Subcutaneous adipose tissue (tissue), 4 donors: Measurements from ENCODE around the gene INTS11. TPM values are rescaled to one million over a fixed set of nuclear protein-coding genes. Genes with fewer than 3 reads are reported as not detected.

Experiments
- total RNA-seq, 4 donors: library from RNA; depleted of rRNA; stranded (reverse); fragments of >200 nt; gene quantifications; one replicate each; pipeline ENCODE4 v1.1.0, GENCODE V29; 2016
- TF ChIP-seq, protein P1 (sequence below): fragments of 450-650 bp; IDR thresholded peaks from one replicate; pipeline ENCODE4 v1.5.1; 2016; ENCODE audit warnings: low read depth, mild to moderate bottlenecking, control low read depth, antibody characterized with exemption, moderate library complexity

INTS11 gene
- total RNA-seq, 4 donors from 2014 or later, result 50.5 to 122 (median 60.6) TPM

DNA sequence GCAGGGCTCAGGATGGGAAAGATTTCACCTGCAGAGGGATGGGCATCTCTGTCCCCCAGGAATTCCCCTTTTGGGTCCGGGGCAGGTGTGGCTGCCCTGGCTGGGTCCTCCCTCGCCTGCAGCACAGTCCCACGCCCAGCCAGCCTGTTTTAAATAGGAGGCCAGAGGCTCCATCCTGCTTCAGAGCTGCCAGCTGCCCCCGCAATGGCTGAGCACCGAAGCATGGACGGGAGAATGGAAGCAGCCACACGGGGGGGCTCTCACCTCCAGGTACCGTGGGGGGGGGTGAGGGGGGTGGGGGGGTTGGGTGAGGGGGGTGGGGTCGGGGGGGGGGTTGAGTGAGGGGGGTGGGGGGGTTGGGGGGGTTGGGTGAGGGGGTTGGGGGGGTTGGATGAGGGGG lies 40.6 kb downstream of the INTS11 start:
- TF ChIP-seq, protein P1, sequence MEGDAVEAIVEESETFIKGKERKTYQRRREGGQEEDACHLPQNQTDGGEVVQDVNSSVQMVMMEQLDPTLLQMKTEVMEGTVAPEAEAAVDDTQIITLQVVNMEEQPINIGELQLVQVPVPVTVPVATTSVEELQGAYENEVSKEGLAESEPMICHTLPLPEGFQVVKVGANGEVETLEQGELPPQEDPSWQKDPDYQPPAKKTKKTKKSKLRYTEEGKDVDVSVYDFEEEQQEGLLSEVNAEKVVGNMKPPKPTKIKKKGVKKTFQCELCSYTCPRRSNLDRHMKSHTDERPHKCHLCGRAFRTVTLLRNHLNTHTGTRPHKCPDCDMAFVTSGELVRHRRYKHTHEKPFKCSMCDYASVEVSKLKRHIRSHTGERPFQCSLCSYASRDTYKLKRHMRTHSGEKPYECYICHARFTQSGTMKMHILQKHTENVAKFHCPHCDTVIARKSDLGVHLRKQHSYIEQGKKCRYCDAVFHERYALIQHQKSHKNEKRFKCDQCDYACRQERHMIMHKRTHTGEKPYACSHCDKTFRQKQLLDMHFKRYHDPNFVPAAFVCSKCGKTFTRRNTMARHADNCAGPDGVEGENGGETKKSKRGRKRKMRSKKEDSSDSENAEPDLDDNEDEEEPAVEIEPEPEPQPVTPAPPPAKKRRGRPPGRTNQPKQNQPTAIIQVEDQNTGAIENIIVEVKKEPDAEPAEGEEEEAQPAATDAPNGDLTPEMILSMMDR, result no peak

DNA sequence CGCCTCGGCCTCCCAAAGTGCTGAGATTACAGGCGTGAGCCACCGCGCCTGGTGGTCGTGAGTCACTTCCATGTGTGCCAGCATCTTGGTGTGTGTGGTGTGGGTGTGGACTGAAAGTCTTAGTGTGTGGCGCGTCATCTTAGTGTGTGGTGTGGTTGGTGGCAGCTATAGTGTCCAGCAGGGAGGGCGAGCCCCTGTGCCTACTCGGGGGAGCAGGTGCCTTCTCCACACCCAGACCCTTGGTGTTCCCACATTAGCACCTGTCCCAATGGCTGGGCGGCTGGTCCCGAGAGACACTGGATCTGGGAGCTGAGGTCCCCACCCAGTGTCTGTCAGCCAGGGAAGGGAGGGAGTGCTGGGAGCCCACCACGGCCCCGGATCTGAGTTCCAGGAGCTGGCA lies 41.5 kb downstream of the INTS11 start:
- TF ChIP-seq, protein P1, result no peak

DNA sequence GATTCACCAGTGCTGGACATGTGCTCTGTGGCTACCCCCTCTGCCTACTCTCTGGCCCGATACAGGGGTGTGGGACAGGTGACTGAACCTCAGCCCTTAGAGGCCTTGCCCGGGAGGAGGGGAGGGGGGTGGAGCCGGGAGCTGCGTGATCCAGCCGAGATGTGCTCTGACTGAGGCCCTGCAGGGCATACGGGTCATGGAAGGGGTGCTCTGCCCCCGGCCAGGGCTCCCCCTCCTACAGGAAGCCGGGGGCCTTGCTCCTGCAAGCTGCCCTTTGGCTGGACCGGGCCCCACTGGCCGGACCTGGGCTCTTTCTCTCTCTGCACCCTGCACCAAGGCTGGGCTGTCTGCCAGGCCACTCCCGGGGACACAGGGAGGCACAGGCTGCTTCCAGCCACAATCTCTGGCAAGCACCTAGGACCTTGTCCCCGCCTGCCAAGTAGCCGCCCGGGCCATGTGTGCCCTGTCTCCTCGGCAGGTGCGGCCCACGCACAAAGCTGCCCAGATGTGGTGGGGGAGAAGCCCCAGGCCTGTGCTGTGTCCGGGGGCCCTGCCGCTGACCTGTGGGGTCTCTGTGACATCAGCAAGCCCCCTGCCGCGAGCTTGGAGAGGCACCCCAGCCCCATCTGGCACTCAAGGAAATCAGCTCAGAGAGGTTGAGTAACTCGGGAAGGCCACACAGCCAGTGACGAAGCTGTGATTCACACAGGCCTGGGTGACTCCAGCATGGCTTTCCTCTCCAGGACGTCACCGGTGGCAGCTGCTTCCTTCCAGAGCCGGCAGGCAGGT lies 42.7 kb downstream of the INTS11 start:
- TF ChIP-seq, protein P1, result no peak

DNA sequence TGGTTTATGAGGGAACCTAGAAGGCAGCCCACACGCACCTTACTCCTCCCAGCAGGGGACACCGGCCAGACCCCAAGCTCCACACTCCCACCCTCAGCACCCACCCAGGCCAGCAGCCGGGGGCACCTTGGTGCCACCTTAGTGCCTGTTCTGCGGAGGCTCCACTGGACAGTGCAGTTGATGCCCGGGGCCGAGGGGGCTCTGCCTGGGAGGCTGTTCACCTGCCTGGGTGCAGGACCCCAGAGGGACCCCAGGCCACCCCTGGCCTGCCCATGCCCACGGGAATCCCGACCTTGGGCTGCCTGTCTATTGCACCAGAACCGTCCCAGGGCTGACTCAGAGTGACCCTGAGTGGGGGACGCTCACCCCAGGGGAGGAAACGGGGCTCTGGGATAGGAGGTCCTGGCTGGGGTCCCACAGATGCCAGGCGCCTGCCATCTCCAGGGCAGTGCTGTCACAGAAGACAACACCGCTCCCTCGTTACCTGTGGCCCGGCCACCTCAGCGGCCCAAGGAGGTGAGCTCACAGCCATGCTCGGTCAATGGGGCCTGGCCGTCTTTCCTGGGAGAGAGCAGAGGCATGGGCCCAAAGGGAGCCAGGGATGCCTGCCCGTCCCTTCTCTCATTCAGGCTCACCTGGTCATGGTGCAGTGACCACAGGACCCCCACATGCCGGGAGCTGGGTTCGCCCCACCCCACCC lies 43.5 kb downstream of the INTS11 start:
- TF ChIP-seq, protein P1, result no peak

DNA sequence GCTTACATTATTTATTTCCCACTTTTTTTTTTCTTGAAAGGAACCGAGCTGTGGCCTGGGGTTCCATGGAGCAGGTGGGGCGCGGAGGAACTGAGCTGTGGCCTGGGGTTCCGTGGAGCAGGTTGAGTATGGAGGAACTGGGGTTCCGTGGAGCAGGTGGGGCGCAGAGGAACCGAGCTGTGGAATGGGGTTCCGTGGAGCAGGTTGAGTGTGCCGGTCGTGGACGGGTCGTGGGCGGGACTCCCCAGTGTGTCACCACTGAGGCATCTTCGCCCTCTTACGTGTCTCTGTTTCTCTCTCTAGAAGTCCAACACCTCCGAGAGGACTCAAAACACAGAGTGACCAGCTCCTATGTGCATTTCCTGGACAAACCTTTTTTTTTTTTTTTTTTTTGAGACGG lies 45.4 kb downstream of the INTS11 start:
- TF ChIP-seq, protein P1, result no peak

DNA sequence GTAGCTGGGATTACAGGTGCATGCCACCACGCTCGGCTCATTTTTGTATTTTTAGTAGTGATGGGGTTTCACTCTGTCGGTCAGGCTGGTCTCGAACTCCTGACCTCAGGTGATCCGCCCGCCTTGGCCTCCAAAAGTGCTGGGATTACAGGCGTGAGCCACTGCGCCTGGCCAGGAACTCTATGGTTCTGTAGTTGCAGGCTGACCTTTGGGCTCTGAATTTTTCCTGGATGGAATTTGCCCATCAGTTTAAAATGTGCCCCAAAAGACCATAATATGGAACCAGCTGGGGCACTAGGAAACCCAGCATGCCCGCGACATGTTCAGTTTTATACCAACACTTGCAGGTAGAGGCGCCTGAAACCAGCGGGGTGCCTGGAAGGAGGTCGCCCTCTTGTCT lies 45.8 kb downstream of the INTS11 start:
- TF ChIP-seq, protein P1, result no peak

DNA sequence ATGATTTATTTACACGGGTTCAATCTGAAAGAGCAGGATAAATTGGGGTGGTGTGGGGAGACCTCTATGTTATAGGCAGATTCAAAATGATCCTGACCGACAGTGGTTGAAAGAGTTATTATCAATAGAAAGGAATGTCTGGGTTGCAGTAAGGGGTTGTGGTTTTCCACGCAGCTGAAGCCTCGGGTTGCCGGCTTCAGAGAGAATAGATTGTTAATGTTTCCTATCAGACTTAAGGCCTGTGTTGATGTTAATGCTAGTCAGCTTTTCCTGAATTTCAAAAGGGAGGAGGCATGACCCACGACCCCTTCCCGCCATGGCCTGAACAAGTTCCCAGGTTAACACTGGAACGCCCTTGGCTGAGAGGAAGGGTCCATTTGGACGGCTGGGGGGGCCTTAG lies 48.6 kb downstream of the INTS11 start:
- TF ChIP-seq, protein P1, result no peak
